Superior temporal gyrus (tissue), 1 donor: ENCODE data around the gene CLASRP.
"Not testable (repeated sequence)": the region's sequence is repeated elsewhere in the genome, so short reads cannot be mapped to it uniquely, and the experiment has no call there.

ENCODE experiments used
- DNase-seq: peaks from one replicate; pipeline ENCODE4 v3.0.0-alpha.2; 2016; ENCODE audit errors: extremely low spot score

Gene CLASRP, protein sequence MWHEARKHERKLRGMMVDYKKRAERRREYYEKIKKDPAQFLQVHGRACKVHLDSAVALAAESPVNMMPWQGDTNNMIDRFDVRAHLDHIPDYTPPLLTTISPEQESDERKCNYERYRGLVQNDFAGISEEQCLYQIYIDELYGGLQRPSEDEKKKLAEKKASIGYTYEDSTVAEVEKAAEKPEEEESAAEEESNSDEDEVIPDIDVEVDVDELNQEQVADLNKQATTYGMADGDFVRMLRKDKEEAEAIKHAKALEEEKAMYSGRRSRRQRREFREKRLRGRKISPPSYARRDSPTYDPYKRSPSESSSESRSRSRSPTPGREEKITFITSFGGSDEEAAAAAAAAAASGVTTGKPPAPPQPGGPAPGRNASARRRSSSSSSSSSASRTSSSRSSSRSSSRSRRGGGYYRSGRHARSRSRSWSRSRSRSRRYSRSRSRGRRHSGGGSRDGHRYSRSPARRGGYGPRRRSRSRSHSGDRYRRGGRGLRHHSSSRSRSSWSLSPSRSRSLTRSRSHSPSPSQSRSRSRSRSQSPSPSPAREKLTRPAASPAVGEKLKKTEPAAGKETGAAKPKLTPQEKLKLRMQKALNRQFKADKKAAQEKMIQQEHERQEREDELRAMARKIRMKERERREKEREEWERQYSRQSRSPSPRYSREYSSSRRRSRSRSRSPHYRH

DNA sequence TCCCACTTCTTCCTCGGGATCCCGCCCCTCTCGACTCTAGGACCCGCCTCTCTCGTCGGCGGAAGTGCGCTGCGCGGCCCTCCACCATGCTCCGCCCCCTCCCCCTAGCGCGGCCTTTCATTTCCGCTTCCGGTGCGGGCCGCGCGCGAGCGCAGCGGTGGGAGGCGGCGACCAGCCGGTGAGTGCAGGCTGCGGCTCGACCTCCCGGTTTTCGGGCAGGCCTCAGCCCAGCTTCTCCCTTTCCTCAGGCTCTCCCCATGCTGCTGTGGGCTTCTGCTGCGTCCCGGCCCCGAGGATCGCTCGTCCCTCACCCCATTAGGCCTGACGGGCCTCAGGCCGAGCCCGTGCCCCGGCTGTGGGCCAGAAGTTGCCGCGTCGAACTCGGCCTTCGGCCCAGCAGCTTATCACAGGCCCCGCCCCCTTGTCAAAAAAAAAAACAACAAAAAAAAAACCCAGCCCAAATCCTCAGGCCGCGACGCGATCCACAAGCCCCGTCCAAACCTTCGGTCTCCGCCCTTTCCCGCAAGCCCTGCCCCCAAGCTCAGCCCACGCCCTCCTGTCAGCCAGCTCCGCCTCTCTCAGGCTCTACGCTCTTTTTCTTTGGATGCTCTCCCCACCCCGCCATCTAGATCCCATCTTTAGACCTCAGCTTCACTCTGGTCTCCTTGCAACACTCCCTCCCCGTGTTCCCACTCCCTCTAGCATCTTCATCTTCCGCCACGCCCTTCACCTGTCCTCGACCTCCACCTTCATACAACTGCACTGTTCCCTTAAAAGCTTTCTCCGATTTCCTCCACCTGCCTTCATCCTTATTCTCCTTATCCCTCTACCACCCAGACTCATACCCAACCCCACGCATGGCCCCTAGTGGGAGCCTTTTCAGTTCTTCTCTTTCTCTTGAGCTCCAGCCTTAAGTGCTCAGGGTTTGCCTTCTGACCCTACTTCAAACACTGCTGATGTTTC, at the start of gene CLASRP:
Gene CLASRP, plus strand, starts transcription at position 115 of the 963 bp plus-strand sequence. CDS start 1,168 bp downstream, outside the sequence.
- DNase-seq: peak; percentile 91

DNA sequence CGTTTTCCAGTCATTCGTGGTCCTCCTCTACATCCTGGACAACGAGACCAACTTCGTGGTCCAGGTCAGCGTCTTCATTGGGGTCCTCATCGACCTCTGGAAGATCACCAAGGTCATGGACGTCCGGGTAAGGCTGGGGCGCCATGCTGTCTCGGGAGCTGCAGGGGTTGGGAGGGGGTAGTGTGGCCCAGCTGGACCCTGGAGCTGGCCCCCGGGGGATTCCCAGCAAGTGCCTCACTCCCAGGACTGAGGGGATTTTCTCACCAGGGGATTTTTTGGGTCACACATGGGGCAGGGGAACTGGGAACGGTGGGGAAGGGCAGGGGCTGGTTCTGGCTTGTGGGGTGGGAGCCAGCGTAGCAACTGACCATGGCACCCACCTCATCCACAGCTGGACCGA, 48.4 kb upstream of the CLASRP start:
- no peak for DNase-seq

DNA sequence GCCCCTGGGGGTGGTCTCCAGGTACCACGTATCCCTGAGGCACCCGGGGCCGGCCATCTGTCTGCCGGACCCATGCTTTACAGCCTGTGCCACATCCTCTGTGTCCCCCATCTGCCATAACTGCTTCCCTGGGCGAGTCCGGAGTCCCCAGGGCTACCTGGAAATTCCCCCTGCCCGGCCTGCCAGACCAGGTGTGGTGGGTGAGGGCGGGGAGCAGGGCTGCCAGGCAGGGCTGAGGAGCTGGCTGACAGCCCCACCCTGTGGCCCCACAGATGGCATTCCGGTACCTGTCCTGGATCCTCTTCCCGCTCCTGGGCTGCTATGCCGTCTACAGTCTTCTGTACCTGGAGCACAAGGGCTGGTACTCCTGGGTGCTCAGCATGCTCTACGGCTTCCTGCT, 47.9 kb upstream of the CLASRP start:
- no peak for DNase-seq

DNA sequence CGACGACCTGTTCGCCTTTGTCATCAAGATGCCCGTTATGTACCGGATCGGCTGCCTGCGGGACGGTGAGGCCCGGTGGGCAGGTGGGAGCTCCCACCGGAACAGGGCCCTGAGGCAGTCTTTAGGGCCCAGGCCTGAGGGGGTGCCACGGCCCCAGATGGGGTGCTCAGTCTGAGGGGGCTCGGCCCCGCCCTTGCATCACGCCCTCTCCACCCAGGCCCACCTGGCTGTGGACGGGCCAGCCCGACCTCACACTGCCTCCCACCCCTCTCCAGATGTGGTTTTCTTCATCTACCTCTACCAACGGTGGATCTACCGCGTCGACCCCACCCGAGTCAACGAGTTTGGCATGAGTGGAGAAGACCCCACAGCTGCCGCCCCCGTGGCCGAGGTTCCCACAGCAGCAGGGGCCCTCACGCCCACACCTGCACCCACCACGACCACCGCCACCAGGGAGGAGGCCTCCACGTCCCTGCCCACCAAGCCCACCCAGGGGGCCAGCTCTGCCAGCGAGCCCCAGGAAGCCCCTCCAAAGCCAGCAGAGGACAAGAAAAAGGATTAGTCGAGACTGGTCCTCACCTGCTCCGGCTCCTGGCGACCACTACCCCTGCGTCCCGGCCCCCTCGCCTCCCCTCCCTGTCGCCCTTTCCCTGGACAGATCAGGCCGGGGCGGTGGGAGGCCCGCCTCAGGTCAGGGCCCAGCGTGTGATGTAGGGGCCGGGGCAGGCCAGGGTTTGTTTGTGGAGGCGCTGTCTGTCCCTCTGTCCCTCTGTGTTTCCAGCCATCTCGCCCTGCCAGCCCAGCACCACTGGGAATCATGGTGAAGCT, 46.3 kb upstream of the CLASRP start:
- no peak for DNase-seq

DNA sequence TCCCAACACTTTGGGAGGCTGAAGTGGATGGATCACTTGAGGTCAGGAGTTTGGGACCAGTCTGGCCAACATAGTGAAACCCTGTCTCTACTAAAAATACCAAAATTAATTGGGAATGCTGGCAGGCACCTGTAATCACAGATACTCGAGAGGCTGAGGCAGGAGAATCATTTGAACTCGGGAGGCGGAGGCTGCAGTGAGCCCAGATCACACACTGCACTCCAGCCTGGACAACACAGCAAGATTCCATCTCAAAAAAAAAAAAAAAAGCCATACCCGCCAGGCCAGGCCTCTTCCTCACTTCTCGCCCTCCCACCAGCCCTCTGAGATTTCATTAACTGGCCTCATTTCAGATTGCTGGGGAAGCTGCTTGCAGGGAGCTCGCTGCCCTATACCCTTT, 45.3 kb upstream of the CLASRP start:
- DNase-seq: no peak

DNA sequence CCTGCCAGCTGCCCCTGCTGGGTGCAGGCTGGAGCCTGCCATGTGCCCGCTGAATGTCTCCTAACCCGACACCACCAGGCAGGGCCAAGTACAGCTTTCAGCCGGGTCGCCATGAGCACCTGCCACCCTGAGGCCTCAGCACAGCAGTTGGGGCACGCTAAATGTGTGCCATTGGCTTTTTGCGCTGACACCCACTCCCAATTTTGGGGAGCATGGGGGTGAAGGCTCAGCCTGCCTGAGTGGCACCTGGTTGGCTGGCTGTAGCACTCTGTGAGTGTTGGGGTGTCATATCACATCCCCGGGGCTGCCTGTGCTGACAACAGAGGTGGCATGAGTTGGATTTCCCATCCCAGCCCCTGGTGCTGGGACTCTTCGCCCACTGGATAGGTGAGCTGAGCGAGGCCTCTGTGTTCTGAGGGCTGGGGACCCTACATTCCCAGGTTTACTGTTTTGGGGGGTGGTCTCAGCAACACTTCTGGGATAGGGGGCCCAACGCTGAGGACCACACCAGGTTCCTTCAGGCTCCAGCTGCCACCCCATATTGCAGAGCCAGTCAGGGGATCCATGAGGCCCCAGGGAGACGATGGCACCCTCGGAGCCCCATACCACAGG, 44.8 kb upstream of the CLASRP start:
- DNase-seq: no peak

DNA sequence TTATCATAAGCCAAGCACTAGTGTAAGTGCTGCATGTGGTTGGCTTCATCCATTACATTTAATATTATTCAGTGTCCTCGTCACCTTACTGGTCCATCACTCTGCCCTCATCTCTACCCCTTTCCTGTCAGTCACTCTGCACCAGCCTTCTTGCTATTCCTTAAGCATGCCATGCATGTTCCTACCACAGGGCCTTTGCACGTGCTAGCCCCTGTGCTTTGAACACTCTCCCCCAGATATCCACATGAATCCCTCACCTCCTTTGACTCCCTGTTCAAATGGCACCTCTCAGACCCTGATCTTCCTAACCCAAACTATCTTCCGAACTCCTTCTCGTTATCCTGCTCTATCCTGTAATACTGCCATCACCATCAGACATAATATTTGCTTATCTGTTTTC, 40.8 kb upstream of the CLASRP start:
- no peak for DNase-seq

DNA sequence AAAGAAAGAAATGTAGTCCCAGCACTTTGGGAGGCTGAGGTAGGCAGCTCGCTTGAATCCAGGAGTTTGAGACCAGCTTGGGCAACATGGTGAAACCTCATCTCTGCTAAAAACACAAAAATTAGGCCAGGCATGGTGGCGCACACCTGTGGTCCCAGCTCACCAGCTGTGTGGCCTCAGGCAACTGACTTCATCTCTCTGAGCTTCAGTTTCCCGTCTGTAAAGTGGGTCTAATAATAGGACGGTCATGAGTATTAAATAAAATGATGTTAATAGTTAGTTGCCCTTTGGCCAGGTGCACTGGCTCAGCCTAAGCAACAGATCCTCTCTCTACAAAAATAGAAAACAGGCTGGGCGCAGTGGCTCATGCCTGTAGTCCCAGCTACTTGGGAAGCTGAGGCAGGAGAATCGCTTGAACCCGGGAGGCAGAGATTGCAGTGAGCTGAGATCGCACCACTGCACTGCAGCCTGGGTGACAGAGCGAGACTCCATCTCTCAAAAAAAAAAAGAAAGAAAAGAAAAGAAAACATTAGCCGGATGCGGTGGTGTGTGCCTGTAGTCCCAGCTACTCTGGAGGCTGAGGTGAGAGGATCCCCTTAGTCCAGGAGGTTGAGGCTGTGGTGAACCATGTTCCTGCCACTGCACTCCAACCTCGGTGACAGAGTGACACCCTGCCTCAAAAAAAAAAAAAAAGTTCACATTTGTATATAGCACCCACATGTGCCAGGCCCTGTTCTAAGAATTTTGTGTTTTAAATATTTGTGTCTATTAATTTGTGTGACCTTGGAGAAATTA, 39.5 kb upstream of the CLASRP start:
- not testable (repeated sequence) for DNase-seq

DNA sequence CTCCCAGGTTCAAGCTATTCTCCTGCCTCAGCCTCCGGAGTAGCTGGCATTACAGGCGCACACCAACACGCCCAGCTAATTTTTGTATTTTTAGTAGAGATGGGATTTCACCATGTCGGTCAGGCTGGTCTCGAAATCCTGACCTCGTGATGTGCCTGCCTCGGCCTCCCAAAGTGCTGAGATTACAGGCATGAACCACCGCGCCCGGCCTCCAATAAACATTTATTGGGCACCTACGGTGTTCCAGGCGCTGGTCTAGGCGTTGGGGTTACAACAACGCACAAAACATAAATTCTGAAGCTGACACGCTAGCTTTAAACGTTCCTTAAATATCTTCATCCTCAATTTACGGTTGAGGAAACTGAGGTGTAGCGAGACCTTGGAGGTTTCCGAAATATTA, 38.2 kb upstream of the CLASRP start:
- DNase-seq: not testable (repeated sequence)

DNA sequence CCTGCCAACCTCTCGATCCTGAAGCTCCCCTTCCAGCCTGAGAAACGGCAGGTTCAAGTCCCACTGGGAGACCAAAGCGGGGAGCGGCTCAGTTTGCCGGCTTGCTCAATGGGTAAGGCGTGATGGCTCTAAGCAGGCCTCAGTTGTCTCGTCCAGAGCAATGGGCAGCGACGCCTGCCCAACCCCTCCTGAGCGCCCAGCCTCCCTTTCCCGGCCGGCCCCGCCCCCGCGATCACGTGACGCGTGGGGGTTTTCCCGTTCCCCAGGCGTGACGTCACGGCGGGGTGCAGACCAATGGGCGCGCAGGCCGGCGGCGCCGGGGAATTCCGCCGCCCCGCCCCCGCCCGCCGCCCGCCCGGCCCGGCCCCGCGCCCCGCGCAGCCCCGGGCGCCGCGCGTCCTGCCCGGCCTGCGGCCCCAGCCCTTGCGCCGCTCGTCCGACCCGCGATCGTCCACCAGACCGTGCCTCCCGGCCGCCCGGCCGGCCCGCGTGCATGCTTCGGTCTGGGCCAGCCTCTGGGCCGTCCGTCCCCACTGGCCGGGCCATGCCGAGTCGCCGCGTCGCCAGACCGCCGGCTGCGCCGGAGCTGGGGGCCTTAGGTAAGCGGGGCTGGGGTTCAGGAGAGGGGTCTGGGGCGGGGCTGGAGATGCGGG, 37.6 kb upstream of the CLASRP start, which contains the start of gene RELB:
Gene RELB, plus strand, starts transcription at position 378 of the 653 bp plus-strand sequence. Its CDS starts 116 bp downstream, at position 494.
- DNase-seq: peak; percentile 85

DNA sequence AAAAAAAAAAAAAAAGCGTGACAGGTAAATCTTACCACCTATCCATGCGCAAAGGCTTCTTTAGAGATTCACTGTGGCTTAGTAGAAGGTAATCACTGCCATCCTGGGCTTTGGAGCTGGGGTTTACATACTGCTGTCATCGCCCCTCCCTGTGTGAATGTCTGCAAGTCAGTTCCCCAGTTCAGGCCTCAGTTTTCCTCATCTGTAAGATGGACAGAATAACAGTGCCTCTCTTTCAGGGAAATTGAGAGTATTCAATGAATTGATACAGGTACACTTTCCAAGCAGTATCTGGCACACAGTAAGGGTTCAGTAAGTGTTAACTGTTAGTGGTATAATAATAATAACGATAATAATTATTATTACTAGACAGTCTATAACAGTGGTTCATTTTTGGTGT, 35.4 kb upstream of the CLASRP start:
- DNase-seq: no peak

DNA sequence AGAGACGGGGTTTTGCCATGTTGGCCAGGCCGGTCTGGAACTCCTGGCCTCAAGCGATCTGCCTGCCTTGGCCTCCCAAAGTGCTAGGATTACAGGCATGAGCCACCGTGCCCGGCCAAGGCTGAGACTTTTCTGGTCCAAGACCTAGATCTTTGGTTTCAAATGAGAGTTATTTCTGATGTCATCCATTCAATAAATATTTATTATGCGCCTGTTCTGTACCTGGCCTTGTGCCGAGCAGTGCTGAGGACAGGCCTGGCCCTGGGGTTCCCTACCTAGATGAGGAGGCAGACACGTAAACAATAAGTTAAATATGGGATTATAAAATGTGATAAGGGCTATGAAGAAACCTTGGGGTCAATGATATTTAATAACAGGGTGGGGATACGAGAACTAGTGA, 33.1 kb upstream of the CLASRP start:
- no peak for DNase-seq

DNA sequence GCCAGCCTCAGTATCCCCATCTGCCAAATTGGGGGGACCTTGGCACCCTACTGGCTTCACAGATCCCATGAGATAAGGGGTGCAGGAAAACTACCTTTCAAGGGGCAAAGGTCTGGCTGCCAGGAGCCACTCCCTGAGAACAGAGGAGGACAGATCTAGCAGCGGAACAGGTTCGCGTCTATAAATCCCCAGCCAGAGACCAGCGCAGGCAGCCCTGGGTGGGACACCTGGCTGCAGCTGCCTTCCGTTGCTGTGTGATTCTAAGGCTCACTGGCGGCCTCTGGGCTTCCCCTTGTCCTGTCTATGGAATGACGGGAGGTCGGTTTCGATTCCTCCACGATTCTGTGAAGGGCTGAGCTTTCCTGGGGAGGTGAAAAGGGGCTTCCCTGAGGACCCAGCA, 30.3 kb upstream of the CLASRP start:
- no peak for DNase-seq

DNA sequence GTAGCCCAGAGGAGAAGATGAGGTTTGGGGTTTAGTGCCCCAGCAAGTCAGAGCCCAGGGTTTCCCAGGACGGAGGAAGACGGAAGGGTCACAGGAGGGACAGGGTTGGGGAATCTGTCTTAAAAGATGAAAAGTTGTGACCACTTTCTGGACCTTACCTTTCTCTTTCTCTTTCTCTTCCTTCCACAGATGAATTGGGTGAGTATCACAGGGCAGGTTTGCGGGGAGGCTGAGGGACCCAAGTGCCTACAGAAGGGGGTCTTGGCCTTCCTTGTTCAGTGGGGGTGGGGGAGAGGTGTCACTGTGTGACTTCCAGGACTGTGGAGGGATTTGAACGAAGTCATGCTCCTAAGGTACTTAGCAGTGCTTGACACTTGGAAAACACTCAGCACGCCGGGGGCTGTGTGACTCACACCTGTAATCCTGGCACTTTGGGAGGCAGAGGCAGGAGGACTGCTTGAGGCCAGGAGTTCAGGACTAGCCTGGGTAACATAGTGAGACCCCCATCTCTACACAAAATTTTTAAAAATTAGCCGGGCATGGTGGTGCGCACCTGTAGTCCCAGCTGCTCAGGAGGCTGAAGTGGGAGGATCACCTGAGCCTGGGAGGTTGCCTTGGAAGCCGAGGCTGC, 29.1 kb upstream of the CLASRP start:
- no peak for DNase-seq

DNA sequence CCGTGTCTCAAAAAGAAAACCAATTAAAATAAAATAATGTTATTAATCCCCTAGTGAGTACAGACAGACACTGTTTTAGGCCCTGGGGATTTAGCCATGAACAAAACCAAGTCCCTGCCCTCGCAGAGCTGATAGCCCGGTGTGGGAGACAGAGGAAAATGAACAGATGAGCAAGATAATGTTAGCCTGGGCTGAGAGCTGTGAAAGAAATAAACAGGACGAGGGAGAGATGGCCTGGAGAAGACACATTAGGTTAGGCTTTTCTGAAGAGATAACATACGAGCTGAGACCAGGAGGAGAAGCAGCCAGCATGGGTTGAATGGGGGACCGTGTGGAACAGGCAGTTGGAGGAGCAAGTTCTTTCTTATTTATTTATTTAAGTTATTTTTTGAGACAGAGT, 28.5 kb upstream of the CLASRP start:
- no peak for DNase-seq

DNA sequence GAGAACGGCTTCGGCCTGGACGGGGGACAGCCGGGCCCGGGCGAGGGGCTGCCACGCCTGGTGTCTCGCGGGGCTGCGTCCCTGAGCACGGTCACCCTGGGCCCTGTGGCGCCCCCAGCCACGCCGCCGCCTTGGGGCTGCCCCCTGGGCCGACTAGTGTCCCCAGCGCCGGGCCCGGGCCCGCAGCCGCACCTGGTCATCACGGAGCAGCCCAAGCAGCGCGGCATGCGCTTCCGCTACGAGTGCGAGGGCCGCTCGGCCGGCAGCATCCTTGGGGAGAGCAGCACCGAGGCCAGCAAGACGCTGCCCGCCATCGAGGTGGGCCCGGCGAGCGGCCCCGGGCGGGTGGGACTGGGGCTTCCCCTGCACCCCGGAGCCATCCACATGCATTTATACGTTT, 26.9 kb upstream of the CLASRP start:
- DNase-seq: no peak

DNA sequence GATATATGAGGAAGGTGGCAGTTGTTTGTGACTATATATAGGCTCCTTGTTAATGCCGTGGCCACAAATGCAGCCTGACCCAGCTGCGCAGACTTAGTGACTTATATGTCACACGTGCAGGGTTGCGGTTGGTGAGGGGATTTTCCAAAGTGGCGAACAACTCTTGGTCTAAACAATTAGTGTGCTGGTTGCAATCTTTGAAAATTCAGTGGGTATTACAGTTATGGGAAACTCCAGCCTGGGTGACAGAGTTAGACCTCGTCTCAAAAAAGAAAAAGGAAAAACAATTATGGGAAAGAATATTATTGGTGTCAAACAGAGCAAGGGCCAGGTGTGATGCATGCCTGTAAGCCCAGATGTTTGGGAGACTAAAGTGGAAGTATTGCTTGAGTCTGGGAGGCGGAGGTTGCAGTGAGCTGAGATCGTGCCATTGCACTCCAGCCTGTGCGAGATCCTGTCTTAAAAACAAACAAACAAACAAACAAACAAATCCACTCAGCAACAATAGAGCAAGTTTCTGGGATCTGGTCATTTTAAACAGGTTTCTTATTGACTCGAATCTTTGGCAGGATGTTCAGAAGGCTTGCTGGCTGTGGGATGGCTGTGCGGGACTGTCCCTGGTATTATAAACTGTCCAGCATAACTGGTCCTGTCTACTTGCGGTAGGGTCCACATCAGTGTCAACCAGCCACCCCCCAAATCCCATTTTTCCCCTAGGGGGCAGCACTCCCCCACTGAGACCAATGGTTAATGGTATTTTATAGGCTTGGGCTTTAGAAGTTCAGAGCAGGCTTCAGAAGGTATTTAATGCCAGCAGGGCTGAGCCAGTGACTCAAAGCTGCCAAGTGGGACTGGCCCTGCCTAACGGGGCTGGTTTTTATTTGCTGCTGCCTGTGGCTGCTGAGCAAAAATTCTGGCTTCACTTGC, 22.2 kb upstream of the CLASRP start:
- DNase-seq: peak; percentile 83

DNA sequence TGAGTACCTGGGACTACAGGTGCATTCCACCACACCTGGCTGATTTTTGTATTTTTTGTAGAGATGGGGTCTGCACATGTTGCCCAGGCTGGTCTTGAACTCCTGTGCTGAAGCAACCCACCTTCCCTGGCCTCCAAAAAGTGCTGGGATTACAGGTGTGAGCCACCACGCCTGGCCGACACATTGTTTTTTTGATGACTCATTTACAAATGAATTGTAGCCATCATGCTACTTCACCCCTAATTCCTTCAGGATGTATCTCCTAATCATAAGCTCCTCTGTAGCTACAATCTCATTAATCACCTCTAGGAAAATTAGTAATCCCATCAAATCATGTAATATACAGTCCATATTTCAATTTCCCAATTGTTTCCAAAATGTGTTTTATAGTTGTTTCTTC, 19.7 kb upstream of the CLASRP start:
- no peak for DNase-seq
